HuH-7 (cell line): ENCODE measurements around the gene SRPK1.
"Not testable (repeated sequence)": the region's sequence is repeated elsewhere in the genome, so short reads cannot be mapped to it uniquely, and the experiment has no call there.

ENCODE experiments used
- DNase-seq: peaks from one replicate; pipeline ENCODE4 v3.0.0; 2011; ENCODE audit warnings: low spot score

Gene SRPK1

DNA sequence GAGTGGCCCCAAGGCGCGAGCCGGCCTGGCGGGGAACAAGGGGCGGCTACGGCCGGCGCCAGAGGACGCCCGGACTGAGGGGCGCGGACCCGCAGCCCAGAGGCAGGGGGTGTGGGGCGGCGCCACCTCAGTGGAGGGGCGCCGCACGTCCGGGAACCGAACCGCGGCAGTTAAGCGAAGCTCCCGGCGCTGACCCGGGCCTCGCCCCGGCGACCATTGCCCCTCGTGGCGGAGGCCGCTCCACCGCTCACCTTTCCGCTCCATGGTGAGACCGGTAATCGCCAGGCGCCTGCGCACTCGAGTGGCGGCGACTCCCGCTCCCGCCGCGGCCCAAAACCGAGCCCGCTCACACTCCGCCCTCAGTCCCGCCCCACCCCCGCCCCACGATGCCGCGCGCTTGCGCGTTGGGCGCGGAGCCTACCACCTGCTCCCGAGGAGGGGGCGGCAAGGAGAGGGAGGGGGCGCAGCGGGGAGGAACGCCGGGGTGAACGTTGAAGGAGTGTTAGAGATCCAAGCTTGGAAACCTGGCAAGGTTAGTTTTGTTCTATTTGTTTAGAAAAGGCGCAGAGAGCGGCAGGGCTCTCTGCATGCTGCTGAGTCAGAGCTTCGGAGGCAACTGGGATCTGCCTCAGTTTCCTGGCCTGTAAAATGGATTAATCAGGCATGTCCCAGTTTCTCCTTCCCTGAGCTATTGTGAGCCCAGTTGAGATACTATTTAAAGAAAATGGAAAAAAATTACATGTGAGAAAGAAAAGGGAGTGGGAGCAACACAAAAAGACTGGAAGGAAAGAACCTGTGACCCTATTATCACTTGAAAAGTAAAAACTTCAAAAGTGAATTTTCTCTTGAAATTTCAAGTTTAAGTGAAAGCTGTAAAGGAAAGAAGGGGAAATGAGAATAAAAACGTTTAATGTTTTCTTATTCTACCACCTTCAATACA, at the start of gene SRPK1:
TSS of gene SRPK1 (minus strand) at position 306 of the 940 bp plus-strand sequence. CDS start at position 264, 42 bp downstream.
- DNase-seq = peak; percentile 85

DNA sequence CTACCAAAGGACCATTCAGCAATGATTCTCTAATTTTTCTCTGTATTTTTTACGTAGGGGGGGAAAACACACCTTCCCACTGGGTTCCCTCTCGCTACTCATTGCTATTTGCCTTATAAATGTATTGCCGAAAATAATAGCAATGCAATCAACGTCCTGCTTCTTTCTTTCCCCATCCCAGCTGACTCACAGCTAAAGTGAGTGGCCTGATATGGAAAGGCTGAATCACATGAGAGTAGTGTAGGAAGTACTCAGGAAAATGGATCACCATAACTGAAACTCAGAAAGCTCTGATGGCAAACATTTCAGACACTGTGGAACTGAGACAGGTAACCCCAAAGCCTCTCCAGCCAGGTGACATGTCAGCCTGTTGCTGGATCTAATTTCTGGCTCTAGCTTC, 49.3 kb upstream of the SRPK1 start:
- no peak for DNase-seq

DNA sequence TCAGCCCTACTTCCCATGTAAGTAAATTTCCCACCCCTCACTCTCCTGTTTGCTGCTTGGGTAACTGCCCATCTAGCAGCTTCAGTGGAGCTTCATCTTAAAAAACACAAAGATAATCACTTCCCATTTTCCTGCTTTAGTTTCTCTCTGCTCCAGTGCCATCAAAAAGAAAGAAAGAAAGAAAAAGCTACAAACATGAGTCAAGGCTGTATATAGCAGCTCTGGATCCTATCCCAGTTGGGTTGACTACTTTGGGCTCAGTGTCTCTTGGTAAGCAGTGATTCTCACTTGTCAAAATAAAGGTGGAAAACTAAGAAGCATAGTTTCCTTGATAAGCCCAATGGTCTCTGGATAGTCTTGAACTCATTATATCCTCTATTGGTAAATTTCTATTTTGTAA, 48.7 kb upstream of the SRPK1 start:
- DNase-seq = no peak

DNA sequence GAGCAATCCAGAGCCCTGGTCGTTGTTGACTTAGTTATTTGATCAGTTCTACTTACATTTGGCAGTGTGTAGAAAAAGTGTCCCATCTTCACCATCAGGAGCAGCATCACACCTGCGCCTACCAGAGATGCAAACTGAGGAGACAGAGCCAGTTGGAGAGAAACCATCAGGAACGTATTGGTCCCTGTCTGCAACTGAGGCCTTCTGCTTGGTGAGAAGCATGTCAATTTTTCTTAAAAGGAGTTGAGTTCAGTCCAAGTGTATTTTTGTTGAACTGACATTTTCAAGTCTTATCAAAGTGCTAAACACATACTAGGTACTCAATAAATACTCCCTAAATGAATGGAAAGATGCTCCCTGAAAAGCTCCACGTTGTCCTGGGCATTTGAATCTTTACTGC, 47.9 kb upstream of the SRPK1 start:
- DNase-seq = no peak

DNA sequence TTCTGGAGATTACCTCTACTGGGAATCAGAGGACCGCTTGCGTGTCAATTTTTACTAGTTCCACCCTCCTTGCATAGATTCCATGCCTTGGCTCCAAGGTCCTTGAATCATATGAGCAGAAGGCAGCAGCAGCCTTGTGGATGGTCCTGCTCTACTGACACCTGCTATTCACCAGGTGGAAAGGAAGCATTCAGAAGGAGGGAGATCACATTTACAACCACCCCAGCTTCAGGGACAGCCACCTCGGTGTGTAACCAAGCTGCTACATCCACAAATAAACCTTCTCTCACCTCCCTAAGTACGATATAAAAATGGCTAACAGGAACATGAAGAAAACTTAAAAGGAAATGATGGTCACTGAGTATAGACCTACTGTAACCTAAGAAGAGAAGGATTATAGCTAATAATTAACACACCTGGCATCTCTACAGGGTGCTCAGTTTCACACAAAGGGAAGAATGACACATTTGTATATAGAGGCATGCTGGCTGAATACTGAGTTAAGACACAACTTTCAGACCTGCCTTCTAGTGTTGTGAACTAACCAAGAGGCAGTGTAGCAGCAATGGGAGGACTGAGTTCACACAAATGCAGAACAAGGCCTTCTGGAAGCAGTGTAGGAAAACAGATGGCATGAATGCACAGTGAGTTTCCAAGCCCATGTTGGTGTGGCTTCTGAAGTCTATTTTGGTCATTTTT, 46.3 kb upstream of the SRPK1 start:
- DNase-seq = peak; percentile 12

GRCh38 chr6:35962779-35963560, 42.1 kb upstream of the SRPK1 start:
- no peak for DNase-seq

GRCh38 chr6:35960187-35960586, 39.3 kb upstream of the SRPK1 start:
- no peak for DNase-seq

- DNase-seq = no peak
Measured at GRCh38 chr6:35955970-35956369, 35.1 kb upstream of the SRPK1 start.

DNA sequence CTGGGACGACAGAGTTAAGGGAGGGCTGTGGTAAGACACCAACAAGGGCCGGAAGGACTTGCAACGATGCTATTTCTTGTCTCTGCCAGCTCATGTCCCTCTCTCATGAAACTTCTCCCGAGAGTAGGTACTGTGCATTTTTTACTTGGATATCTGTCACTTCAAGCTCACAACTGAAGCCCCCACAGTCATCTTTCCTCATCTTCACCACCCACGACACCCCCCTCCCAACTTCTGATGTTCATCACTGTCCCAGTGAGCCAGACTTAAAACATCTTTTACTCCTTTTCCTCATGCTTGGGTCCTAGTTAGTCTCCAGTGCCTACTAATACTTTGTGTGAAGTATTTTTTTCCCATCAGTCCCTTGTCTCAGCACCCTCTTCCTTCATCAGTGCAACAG, 34.6 kb upstream of the SRPK1 start:
- DNase-seq = no peak

GRCh38 chr6:35955071-35955470, 34.2 kb upstream of the SRPK1 start:
- DNase-seq = no peak

- DNase-seq = no peak
Measured at GRCh38 chr6:35954333-35954732, 33.4 kb upstream of the SRPK1 start.

- no peak for DNase-seq
Measured at GRCh38 chr6:35948725-35949124, 27.8 kb upstream of the SRPK1 start.

- DNase-seq = no peak
Measured at GRCh38 chr6:35945650-35946025, 24.7 kb upstream of the SRPK1 start.

DNA sequence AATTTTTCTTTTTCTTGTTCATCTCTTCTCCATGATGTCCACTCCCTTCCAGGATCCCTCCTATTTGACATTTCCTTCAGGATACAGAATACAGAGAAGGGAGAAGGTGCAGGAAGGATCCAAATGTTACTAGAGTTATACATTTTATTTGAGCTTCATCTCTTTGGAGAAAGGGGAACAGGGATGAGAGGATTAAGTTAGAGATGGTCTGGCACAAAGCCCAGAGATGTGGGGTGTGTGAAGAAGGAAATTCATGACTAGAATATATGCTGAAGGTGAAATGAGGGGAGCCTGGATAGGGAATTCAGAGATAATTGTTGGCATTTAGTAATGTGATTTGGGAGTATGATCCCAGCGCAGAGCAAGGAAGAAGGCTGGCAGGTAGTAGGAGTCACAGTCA, 22.5 kb upstream of the SRPK1 start:
- DNase-seq = no peak

- no peak for DNase-seq
Measured at GRCh38 chr6:35942355-35942754, 21.5 kb upstream of the SRPK1 start.

GRCh38 chr6:35941170-35941569, 20.3 kb upstream of the SRPK1 start:
- DNase-seq = not testable (repeated sequence)

DNA sequence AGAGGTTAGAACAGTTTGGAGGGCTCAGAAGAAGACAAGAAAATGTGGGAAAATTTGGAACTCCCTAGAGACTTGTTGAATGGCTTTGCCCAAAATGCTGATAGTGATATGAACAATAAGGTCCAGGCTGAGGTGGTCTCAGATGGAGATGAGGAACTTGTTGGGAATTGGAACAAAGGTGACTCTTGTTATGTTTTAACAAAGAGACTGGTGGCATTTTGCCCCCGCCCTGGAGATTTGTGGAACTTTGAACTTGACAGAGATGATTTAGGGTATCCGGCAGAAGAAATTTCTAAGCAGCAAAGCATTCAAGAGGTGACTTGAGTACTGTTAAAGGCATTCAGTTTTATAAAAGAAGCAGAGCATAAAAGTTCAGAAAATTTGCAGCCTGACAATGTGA, 19.1 kb upstream of the SRPK1 start:
- DNase-seq = not testable (repeated sequence)

DNA sequence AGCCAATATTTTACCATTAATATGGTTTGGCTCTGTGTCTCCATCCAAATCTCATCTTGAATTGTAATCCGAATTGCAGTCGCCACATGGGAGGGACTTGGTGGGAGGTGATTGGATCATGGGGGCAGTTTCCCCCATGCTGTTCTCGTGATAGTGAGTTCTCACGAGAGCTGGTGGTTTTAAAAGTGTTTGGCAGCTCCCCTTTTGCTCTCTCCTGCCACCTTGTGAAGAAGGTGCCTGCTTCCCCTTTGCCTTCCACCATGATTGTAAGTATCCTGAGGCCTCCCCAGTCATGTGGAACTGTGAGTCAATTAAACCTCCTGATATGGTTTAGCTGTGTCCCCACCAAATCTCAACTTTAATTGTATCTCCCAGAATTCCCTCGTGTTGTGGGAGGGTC, 18.4 kb upstream of the SRPK1 start:
- DNase-seq = not testable (repeated sequence)

GRCh38 chr6:35936681-35937359, 15.9 kb upstream of the SRPK1 start:
- DNase-seq = no peak

DNA sequence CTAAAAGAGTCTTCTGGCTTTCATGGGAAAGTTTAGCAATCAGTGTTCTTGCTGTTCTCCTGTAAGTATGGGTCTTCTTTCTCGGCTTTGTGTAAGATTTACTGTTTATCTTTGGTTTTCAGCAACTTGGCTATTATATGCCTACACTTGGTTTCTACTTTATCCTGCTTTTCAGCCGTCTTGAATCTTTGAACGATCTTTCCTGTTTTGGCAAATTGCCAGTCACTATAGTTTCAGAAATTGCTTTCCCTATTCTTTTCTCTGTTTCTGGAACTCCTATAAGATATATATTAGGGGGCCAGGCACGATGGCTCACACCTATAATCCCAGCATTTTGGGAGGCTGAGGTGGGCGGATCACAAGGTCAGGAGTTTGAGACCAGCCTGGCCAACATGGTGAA, 14.6 kb upstream of the SRPK1 start:
- no peak for DNase-seq

DNA sequence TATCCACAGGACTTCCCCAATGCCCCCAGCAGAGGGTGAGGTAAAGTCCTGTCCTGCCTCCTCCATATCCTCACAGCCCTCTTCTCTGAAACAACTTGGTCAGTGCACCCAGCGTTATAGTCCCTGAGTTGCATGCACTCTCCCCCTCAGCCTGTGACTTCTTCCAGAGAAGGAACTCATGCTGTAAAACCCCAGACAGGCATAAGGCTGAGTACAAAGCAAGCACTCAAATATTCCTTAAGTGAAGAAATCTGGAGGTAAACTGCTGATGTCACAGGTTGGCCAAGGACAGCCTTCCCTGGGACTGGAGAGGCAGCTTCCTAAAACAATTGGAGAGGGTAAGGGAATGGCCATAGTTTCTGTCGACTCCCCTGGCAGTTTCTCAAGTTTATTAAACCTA, 12.9 kb upstream of the SRPK1 start:
- DNase-seq = no peak

DNA sequence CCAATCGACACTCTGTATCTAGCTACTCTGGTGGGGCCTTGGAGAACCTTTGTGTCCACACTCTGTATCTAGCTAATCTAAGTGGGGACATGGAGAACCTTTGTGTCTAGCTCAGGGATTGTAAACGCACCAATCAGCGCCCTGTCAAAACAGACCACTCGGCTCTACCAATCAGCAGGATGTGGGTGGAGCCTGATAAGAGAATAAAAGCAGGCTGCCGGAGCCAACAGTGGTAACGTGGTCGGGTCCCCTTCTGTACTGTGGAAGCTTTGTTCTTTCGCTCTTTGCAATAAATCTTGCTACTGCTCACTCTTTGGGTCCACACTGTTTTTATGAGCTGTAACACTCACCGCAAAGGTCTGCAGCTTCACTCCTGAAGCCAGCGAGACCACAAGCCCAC, 11.0 kb upstream of the SRPK1 start:
- DNase-seq = not testable (repeated sequence)
